Measurements from ENCODE around the gene CTSK. TPM values are rescaled to one million over a fixed set of nuclear protein-coding genes. Genes with fewer than 3 reads are reported as not detected.
"Not testable (repeated sequence)": the region's sequence is repeated elsewhere in the genome, so short reads cannot be mapped to it uniquely, and the experiment has no call there.

Gene CTSK
- total RNA-seq, 1 donor from 2014 or later: 44.0 TPM

- no peaks in the 10 kb centered on the region for H3K4me1 ChIP-seq
- intact Hi-C loops (cut with DNase I): no loop called here
- no peak for TF ChIP-seq CTCF (IDR thresholded peaks at IDR 0.05)
- H3K27me3 ChIP-seq: no peaks in the 10 kb centered on the region
- H3K27ac ChIP-seq: no peak overlapping the region
- DNase-seq (ENCODE audit: low spot score in 2 of 2): no peak
- no peaks in the 10 kb centered on the region for H3K9me3 ChIP-seq
- H3K4me3 ChIP-seq: no peak overlapping the region
- H3K36me3 ChIP-seq: no peaks in the 10 kb centered on the region
Measured at GRCh38 chr1:150789396-150789795, 18.7 kb downstream of the CTSK start.

GRCh38 chr1:150788946-150789345 lies 19.1 kb downstream of the CTSK start:
- no peak for DNase-seq (ENCODE audit: low spot score in 2 of 2)
- Histone ChIP-seq H3K27me3 (no peaks in the 10 kb centered on the region), H3K27ac (no peak overlapping the region), H3K9me3 (no peaks in the 10 kb centered on the region), H3K4me1 (no peaks in the 10 kb centered on the region), H3K36me3 (no peaks in the 10 kb centered on the region), H3K4me3 (no peak overlapping the region)
- intact Hi-C loops (cut with DNase I): no loop called here
- no peak for TF ChIP-seq CTCF (IDR thresholded peaks at IDR 0.05)

- H3K36me3 ChIP-seq: no peaks in the 10 kb centered on the region
- DNase-seq (ENCODE audit: low spot score in 2 of 2): no peak
- H3K27ac ChIP-seq: no peak overlapping the region
- intact Hi-C loops (cut with DNase I): no loop called here
- no peaks in the 10 kb centered on the region for H3K9me3 ChIP-seq
- H3K4me1 ChIP-seq: no peaks in the 10 kb centered on the region
- no peak overlapping the region for H3K4me3 ChIP-seq
- H3K27me3 ChIP-seq: no peaks in the 10 kb centered on the region
- TF ChIP-seq CTCF (IDR thresholded peaks at IDR 0.05): no peak
Measured at GRCh38 chr1:150787455-150787854, 20.6 kb downstream of the CTSK start.

DNA sequence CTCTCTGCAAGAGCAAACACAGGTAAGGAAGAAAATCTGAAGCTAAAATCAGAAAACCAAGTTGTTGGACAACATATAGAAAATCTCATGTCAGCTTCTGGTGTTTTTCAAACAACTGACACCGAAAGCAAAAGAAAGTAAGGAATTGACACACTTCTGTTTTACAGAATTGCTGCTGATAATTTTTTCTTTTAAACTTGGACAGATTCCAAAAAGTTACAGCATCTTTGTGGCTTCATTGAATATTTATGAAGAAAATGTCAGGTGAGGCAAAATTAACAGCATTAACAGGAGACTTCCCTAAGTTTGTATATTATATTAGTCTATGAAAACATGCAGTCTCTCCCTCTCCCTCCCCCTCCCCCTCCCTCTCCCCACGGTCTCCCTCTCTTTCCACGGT lies 27.6 kb downstream of the CTSK start:
- intact Hi-C loops (cut with DNase I): no loop called here
- Histone ChIP-seq H3K27me3 (no peaks in the 10 kb centered on the region), H3K4me3 (no peak overlapping the region), H3K9me3 (no peaks in the 10 kb centered on the region), H3K36me3 (no peaks in the 10 kb centered on the region), H3K27ac (no peak overlapping the region), H3K4me1 (no peaks in the 10 kb centered on the region)
- DNase-seq (ENCODE audit: low spot score in 2 of 2): no peak
- TF ChIP-seq CTCF (IDR thresholded peaks at IDR 0.05): no peak

GRCh38 chr1:150778409-150778808 lies 29.7 kb downstream of the CTSK start:
- intact Hi-C loops (cut with DNase I): no loop called here
- no peak for DNase-seq (ENCODE audit: low spot score in 2 of 2)
- Histone ChIP-seq H3K4me1 (no peaks in the 10 kb centered on the region), H3K36me3 (no peaks in the 10 kb centered on the region), H3K27me3 (no peaks in the 10 kb centered on the region), H3K27ac (no peak overlapping the region), H3K4me3 (no peak overlapping the region), H3K9me3 (no peaks in the 10 kb centered on the region)
- TF ChIP-seq CTCF (IDR thresholded peaks at IDR 0.05): no peak

GRCh38 chr1:150777544-150777943 lies 30.5 kb downstream of the CTSK start:
- no peak for DNase-seq (ENCODE audit: low spot score in 2 of 2)
- no peak for TF ChIP-seq CTCF (IDR thresholded peaks at IDR 0.05)
- no peak overlapping the region for H3K27ac ChIP-seq
- H3K4me1 ChIP-seq: no peaks in the 10 kb centered on the region
- H3K27me3 ChIP-seq: no peaks in the 10 kb centered on the region
- intact Hi-C loops (cut with DNase I): no loop called here
- no peaks in the 10 kb centered on the region for H3K9me3 ChIP-seq
- H3K4me3 ChIP-seq: no peak overlapping the region
- no peaks in the 10 kb centered on the region for H3K36me3 ChIP-seq

GRCh38 chr1:150775931-150776505 lies 32.0 kb downstream of the CTSK start:
- H3K27me3 ChIP-seq; H3K4me3 ChIP-seq; DNase-seq (ENCODE audit: low spot score in 2 of 2); H3K9me3 ChIP-seq; intact Hi-C loops (cut with DNase I); H3K27ac ChIP-seq; H3K36me3 ChIP-seq; H3K4me1 ChIP-seq: not testable (repeated sequence)

Measured in ascending aorta (tissue), 2 donors.